HepG2 (cell line): ENCODE measurements around the gene ACOXL. TPM values are rescaled to one million over a fixed set of nuclear protein-coding genes. Genes with fewer than 3 reads are reported as not detected.

Source experiments
- DNMT3B ChIP-seq: conservative IDR thresholded peaks from 2 replicates; pipeline ENCODE4 v1.6.1; 2016; ENCODE audit warnings: missing biosample characterization, control low read depth
- HDAC2 ChIP-seq: sonication (generic); formaldehyde crosslinking; IDR thresholded peaks from 2 replicates; pipeline ENCODE4 v1.4.0; 2020; ENCODE audit warnings: missing genetic modification reagents
- MAFK ChIP-seq, 2 experiments: IDR thresholded peaks in 1 of 2; conservative IDR thresholded peaks in 1 of 2; 2 replicates each; pipeline ENCODE4 v1.6.1; 2011; ENCODE audit warnings: improper control_type of control experiment in 2 of 2, low read length in 2 of 2
- PHB2 ChIP-seq: fragments of 450-650 bp; IDR thresholded peaks from 2 replicates; pipeline ENCODE4 v1.6.1; 2018; ENCODE audit not compliant: partially characterized antibody
- PRPF4 ChIP-seq: fragments of 200-400 bp; formaldehyde crosslinking; IDR thresholded peaks from 2 replicates; pipeline ENCODE4 v1.6.1; 2016; ENCODE audit warnings: low read length, low read depth; ENCODE audit not compliant: poor library complexity, severe bottlenecking
- SMC3 ChIP-seq: IDR thresholded peaks from 2 replicates; pipeline ENCODE4 v1.6.1; 2011; ENCODE audit warnings: low read length, improper control_type of control experiment
- SOX13 ChIP-seq, 3 experiments: fragments of 450-650 bp in 1 of 3; sonication (generic) in 1 of 3; formaldehyde crosslinking in 1 of 3; IDR thresholded peaks in 2 of 3; conservative IDR thresholded peaks in 1 of 3; 2 replicates each; pipeline versions ENCODE4 v1.5.0 to v1.6.1; 2016 to 2020; ENCODE audit warnings: antibody characterized with exemption in 1 of 3, mild to moderate bottlenecking in 1 of 3, missing compliant biosample characterization in 1 of 3, missing genetic modification reagents in 1 of 3, moderate library complexity in 1 of 3
- ZNF207 ChIP-seq: fragments of 450-650 bp; IDR thresholded peaks from 2 replicates; pipeline ENCODE4 v1.6.1; 2016; ENCODE audit warnings: antibody characterized with exemption, borderline replicate concordance
- ZNF792 ChIP-seq: IDR thresholded peaks from 2 replicates; pipeline ENCODE4 v1.6.1; 2016
- polyA plus RNA-seq, 8 experiments: library from polyadenylated mRNA; depleted of rRNA in 3 of 8; stranded (reverse) in 7 of 8; unstranded in 1 of 8; fragments of >200 nt; fragmentation: Illumina TruSeq in 4 of 8; extraction: Trizol in 4 of 8; gene quantifications; 2 replicates each; pipeline versions ENCODE4 v1.2.1 to v1.2.3, GENCODE V29; 2011 to 2016; ENCODE audit warnings: low read depth in 4 of 8, missing spikeins in 1 of 8, mixed read lengths in 1 of 8; ENCODE audit not compliant: insufficient read depth in 1 of 8
- total RNA-seq, 5 experiments: library from RNA; depleted of rRNA; stranded (reverse); fragments of >200 nt; fragmentation: Illumina TruSeq; extraction: Trizol; gene quantifications; 2 replicates each; pipeline ENCODE4 v1.2.3, GENCODE V29; 2016; ENCODE audit warnings: low read depth in 1 of 5
- TF ChIP-seq, protein P1 (sequence below): sonication (generic); formaldehyde crosslinking; IDR thresholded peaks from 2 replicates; pipeline ENCODE4 v1.5.0; 2020; ENCODE audit warnings: mild to moderate bottlenecking, missing genetic modification reagents, borderline replicate concordance
- TF ChIP-seq, protein P2 (sequence below): sonication (generic); formaldehyde crosslinking; IDR thresholded peaks from 2 replicates; pipeline ENCODE4 v1.5.1; 2020; ENCODE audit warnings: mild to moderate bottlenecking, missing genetic modification reagents, borderline replicate concordance
- TF ChIP-seq, protein P3 (sequence below): sonication (generic); formaldehyde crosslinking; IDR thresholded peaks from 2 replicates; pipeline ENCODE4 v1.5.1; 2020; ENCODE audit warnings: mild to moderate bottlenecking, missing genetic modification reagents, moderate library complexity
- TF ChIP-seq, protein P4 (sequence below): sonication (generic); formaldehyde crosslinking; IDR thresholded peaks from 2 replicates; pipeline ENCODE4 v1.8.0; 2022; ENCODE audit warnings: missing genetic modification reagents, mild to moderate bottlenecking, inconsistent platforms, borderline replicate concordance

ACOXL gene
- total and polyA plus RNA-seq, 2 of the 13 experiments (the other 11 are each of a cell fraction or from before 2014, with no cell fraction given): not detected

DNA sequence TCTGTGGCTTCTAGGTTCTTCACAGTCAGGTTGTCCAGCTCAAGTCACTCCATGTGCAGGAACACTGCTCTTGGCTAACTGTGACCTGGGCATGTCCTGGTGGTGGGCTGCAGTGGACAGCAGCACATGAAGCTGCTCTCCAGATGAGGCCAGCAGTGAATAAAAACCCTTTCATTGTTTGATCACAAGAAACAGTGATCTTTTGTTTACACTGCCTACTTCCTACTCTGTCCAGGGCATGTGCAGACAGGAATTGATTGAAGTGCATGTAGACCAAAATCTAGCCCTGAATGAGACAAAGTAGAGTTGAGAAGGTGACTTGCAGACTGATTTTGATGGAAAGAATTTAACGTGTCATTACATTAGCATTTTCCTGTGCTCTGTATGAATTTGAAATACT lies 423.2 kb downstream of the ACOXL start (continued):
- TF ChIP-seq, protein P1, sequence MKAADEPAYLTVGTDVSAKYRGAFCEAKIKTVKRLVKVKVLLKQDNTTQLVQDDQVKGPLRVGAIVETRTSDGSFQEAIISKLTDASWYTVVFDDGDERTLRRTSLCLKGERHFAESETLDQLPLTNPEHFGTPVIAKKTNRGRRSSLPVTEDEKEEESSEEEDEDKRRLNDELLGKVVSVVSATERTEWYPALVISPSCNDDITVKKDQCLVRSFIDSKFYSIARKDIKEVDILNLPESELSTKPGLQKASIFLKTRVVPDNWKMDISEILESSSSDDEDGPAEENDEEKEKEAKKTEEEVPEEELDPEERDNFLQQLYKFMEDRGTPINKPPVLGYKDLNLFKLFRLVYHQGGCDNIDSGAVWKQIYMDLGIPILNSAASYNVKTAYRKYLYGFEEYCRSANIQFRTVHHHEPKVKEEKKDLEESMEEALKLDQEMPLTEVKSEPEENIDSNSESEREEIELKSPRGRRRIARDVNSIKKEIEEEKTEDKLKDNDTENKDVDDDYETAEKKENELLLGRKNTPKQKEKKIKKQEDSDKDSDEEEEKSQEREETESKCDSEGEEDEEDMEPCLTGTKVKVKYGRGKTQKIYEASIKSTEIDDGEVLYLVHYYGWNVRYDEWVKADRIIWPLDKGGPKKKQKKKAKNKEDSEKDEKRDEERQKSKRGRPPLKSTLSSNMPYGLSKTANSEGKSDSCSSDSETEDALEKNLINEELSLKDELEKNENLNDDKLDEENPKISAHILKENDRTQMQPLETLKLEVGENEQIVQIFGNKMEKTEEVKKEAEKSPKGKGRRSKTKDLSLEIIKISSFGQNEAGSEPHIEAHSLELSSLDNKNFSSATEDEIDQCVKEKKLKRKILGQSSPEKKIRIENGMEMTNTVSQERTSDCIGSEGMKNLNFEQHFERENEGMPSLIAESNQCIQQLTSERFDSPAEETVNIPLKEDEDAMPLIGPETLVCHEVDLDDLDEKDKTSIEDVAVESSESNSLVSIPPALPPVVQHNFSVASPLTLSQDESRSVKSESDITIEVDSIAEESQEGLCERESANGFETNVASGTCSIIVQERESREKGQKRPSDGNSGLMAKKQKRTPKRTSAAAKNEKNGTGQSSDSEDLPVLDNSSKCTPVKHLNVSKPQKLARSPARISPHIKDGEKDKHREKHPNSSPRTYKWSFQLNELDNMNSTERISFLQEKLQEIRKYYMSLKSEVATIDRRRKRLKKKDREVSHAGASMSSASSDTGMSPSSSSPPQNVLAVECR (CRISPR knock-in tag): peak; percentile 47; the same call in 1 of the 2 replicates
- TF ChIP-seq MAFK (conservative IDR thresholded peaks at IDR 0.05 in 1 of 2, IDR thresholded peaks at IDR 0.05 in 1 of 2; ENCODE audit: low read length in 2 of 2): 0 out of 4 replicates have a peak, but pooled peaks of 1 of the 2 experiments have one; percentile 0
- TF ChIP-seq, protein P2, sequence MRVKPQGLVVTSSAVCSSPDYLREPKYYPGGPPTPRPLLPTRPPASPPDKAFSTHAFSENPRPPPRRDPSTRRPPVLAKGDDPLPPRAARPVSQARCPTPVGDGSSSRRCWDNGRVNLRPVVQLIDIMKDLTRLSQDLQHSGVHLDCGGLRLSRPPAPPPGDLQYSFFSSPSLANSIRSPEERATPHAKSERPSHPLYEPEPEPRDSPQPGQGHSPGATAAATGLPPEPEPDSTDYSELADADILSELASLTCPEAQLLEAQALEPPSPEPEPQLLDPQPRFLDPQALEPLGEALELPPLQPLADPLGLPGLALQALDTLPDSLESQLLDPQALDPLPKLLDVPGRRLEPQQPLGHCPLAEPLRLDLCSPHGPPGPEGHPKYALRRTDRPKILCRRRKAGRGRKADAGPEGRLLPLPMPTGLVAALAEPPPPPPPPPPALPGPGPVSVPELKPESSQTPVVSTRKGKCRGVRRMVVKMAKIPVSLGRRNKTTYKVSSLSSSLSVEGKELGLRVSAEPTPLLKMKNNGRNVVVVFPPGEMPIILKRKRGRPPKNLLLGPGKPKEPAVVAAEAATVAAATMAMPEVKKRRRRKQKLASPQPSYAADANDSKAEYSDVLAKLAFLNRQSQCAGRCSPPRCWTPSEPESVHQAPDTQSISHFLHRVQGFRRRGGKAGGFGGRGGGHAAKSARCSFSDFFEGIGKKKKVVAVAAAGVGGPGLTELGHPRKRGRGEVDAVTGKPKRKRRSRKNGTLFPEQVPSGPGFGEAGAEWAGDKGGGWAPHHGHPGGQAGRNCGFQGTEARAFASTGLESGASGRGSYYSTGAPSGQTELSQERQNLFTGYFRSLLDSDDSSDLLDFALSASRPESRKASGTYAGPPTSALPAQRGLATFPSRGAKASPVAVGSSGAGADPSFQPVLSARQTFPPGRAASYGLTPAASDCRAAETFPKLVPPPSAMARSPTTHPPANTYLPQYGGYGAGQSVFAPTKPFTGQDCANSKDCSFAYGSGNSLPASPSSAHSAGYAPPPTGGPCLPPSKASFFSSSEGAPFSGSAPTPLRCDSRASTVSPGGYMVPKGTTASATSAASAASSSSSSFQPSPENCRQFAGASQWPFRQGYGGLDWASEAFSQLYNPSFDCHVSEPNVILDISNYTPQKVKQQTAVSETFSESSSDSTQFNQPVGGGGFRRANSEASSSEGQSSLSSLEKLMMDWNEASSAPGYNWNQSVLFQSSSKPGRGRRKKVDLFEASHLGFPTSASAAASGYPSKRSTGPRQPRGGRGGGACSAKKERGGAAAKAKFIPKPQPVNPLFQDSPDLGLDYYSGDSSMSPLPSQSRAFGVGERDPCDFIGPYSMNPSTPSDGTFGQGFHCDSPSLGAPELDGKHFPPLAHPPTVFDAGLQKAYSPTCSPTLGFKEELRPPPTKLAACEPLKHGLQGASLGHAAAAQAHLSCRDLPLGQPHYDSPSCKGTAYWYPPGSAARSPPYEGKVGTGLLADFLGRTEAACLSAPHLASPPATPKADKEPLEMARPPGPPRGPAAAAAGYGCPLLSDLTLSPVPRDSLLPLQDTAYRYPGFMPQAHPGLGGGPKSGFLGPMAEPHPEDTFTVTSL: peak; percentile 48; the same call in 1 of the 2 replicates
- no peak for TF ChIP-seq PHB2
- TF ChIP-seq DNMT3B (CRISPR knock-in tag): 0 out of 2 replicates have a peak, but pooled peaks have one; percentile 53
- peak; percentile 34; the same call in 1 of the 2 replicates for TF ChIP-seq ZNF792
- no peak for TF ChIP-seq ZNF207
- TF ChIP-seq, protein P3, sequence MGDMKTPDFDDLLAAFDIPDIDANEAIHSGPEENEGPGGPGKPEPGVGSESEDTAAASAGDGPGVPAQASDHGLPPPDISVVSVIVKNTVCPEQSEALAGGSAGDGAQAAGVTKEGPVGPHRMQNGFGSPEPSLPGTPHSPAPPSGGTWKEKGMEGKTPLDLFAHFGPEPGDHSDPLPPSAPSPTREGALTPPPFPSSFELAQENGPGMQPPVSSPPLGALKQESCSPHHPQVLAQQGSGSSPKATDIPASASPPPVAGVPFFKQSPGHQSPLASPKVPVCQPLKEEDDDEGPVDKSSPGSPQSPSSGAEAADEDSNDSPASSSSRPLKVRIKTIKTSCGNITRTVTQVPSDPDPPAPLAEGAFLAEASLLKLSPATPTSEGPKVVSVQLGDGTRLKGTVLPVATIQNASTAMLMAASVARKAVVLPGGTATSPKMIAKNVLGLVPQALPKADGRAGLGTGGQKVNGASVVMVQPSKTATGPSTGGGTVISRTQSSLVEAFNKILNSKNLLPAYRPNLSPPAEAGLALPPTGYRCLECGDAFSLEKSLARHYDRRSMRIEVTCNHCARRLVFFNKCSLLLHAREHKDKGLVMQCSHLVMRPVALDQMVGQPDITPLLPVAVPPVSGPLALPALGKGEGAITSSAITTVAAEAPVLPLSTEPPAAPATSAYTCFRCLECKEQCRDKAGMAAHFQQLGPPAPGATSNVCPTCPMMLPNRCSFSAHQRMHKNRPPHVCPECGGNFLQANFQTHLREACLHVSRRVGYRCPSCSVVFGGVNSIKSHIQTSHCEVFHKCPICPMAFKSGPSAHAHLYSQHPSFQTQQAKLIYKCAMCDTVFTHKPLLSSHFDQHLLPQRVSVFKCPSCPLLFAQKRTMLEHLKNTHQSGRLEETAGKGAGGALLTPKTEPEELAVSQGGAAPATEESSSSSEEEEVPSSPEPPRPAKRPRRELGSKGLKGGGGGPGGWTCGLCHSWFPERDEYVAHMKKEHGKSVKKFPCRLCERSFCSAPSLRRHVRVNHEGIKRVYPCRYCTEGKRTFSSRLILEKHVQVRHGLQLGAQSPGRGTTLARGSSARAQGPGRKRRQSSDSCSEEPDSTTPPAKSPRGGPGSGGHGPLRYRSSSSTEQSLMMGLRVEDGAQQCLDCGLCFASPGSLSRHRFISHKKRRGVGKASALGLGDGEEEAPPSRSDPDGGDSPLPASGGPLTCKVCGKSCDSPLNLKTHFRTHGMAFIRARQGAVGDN (CRISPR knock-in tag): peak; percentile 42; the same call in 1 of the 2 replicates
- TF ChIP-seq HDAC2 (CRISPR knock-in tag): peak; percentile 37; the same call in 1 of the 2 replicates
- TF ChIP-seq, protein P4, sequence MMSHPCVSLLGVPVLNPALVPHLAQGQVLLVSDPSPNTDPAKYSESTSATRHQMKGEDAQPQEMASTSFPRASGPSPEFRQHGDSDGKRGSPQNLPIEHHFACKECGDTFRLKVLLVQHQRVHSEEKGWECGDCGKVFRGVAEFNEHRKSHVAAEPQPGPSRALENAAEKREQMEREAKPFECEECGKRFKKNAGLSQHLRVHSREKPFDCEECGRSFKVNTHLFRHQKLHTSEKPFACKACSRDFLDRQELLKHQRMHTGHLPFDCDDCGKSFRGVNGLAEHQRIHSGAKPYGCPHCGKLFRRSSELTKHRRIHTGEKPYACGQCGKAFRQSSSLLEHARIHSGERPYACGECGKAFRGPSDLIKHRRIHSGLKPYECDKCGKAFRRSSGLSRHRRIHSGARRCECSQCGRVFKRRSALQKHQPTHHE (CRISPR knock-in tag): 0 out of 2 replicates have a peak, but pooled peaks have one; percentile 15
- TF ChIP-seq SMC3: 0 out of 2 replicates have a peak, but pooled peaks have one; percentile 7
- TF ChIP-seq PRPF4: no peak
- TF ChIP-seq SOX13 (IDR thresholded peaks at IDR 0.05): no peak
- peak in 1 of 2 experiments; percentile 87; a peak in 2 of 4 replicates for TF ChIP-seq SOX13 (CRISPR knock-in tag; conservative IDR thresholded peaks at IDR 0.05 in 1 of 2, IDR thresholded peaks at IDR 0.05 in 1 of 2)
